Natural killer cell (primary cell): ENCODE data around the gene ELOB. TPM values are rescaled to one million over a fixed set of nuclear protein-coding genes. Genes with fewer than 3 reads are reported as not detected.

Source experiments
- ATAC-seq, 3 donors: fragments of 150-1000 bp in 2 of 3; fragments of 200-7000 bp in 1 of 3; cut with Tn5 transposase; 1 replicate in 1 of 3; 2 replicates in 2 of 3; pipeline ENCODE4 v1.10.0; 2021; ENCODE audit warnings: mild to moderate bottlenecking in 2 of 3, moderate library complexity in 2 of 3
- DNase-seq, 2 donors: peaks; one replicate each; pipeline versions ENCODE4 v3.0.0 to v3.0.0-alpha.2; 2013 to 2021; ENCODE audit warnings: mixed read lengths in 1 of 2
- H3K27ac ChIP-seq: one replicate; pipeline ENCODE4 v1.5.1; 2013; ENCODE audit warnings: mild to moderate bottlenecking, low read length
- H3K27me3 ChIP-seq: one replicate; pipeline ENCODE4 v1.6.1; 2013; ENCODE audit warnings: low read length; ENCODE audit not compliant: control insufficient read depth, insufficient read depth
- H3K36me3 ChIP-seq: one replicate; pipeline ENCODE4 v1.6.1; 2013; ENCODE audit warnings: low read length; ENCODE audit not compliant: control insufficient read depth, insufficient read depth
- H3K4me1 ChIP-seq: one replicate; pipeline ENCODE4 v1.6.1; 2013; ENCODE audit warnings: low read length; ENCODE audit not compliant: control insufficient read depth, insufficient read depth
- H3K4me3 ChIP-seq: one replicate; pipeline ENCODE4 v1.5.1; 2013; ENCODE audit warnings: low read length
- H3K9me3 ChIP-seq: one replicate; pipeline ENCODE4 v1.6.1; 2013; ENCODE audit warnings: low read length; ENCODE audit not compliant: control insufficient read depth, insufficient read depth
- H3K27ac Mint-ChIP-seq, 2 donors: one replicate each; pipeline ENCODE4 v1.8.0; 2022; ENCODE audit warnings: mild to moderate bottlenecking in 2 of 2, mixed read lengths in 2 of 2, moderate library complexity in 1 of 2
- H3K27me3 Mint-ChIP-seq, 2 donors: one replicate each; pipeline ENCODE4 v1.8.0; 2022; ENCODE audit warnings: low read depth in 2 of 2, mixed read lengths in 2 of 2
- H3K36me3 Mint-ChIP-seq: one replicate; pipeline ENCODE4 v1.8.0; 2022; ENCODE audit warnings: mixed read lengths
- H3K4me1 Mint-ChIP-seq, 2 donors: one replicate each; pipeline ENCODE4 v1.8.0; 2022; ENCODE audit warnings: mixed read lengths in 2 of 2
- H3K4me3 Mint-ChIP-seq: one replicate; pipeline ENCODE4 v1.8.0; 2022; ENCODE audit warnings: mild to moderate bottlenecking, moderate library complexity, mixed read lengths
- H3K9me3 Mint-ChIP-seq, 2 donors: one replicate each; pipeline ENCODE4 v1.8.0; 2022; ENCODE audit warnings: mixed read lengths in 2 of 2
- WGBS: methylation state at CpG from one replicate; pipeline ENCODE4 v1.1.7; 2013; ENCODE audit warnings: missing lambda C conversion rate; ENCODE audit not compliant: insufficient coverage; 5-methylcytosine and 5-hydroxymethylcytosine counted together
- intact Hi-C: fragments of 100-400 bp; cut with micrococcal nuclease; formaldehyde crosslinking; loops from one replicate; pipeline ENCODE4 v1.14.2; 2022
- total RNA-seq, 4 donors: library from RNA; stranded (reverse); fragments of 120-200 nt in 1 of 4; gene quantifications; one replicate each; pipeline versions ENCODE4 v1.2.3 to v1.2.4, GENCODE V29; 2013 to 2022
- TF ChIP-seq, protein P1 (sequence below): fragments of 200-600 bp; IDR thresholded peaks from one replicate; pipeline ENCODE4 v1.8.0; 2022; ENCODE audit warnings: antibody characterized with exemption

The ELOB gene
- total RNA-seq, 3 donors from 2014 or later (not counting 1 experiment from before 2014, with no cell fraction given) = 146 to 207 (median 161) TPM

DNA sequence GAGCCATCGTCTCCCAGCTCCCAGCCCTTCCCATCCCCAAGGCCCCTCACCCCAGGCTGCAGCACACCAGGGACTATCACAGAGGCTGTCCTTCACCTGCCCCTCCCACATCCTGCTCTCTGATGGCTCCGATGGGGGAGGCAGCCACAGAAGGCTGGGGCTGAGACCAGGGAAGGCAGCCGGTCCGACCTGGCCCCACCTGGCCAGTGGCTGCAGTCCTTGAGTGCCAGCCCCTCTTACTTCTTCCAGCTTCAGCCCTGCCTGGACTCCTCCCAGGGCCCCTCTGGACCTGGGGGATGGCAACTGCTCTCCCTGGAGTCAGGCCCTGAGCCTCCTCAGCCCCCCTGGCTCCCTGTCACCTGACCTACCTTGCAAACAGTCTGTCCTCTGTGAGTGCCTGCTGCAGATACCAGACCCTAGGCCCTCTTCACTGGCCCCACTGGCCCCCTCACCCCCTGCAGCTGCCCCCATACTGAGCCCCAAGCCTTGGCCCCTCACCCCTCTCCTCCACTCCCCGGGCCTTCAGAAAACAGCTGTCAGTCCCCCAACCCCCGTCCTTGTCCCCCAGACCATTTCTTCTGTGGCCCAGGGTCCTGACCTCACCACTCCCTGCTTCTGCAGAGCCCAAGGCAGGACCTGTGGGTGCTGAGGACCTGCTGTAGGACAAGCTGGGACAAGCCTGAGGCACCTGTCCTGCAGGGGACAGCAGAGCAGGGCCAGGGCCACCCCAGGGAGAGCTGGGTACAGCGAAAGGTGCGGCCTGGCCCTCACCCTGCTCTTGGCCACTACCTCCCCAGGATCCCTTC, 37.3 kb downstream of the ELOB start:
- 85% methylated on average over 8 of the region's 8 CpGs for WGBS
- no peak overlapping the region for H3K27ac Mint-ChIP-seq
- H3K4me3 Mint-ChIP-seq = no peak overlapping the region

DNA sequence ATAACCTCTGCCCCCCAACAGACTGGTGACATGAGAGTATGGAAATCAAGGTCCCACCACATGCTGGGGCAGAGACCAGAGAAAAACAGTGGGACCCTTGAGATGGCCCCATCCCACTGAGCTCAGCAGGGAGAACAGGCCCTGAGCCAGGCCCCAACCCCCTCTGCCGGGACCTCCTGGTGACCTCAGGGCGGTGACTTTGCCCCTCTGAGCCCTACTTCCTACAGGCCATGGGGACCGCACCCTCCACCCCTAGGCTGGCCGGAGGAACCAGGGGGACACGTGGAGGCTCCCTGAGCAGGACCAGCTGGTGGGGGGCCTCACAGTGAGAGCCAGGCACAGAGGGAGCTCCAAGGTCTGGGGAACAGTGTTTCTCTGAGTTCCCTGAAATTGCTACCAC, 38.5 kb downstream of the ELOB start:
- no peak overlapping the region for H3K27ac Mint-ChIP-seq
- H3K36me3 Mint-ChIP-seq = no peaks in the 10 kb centered on the region
- 91% methylated on average over 5 of the region's 5 CpGs for WGBS
- H3K4me1 ChIP-seq = no peaks in the 10 kb centered on the region
- no peaks in the 10 kb centered on the region for H3K4me1 Mint-ChIP-seq
- no peak overlapping the region for H3K4me3 Mint-ChIP-seq
- H3K27ac ChIP-seq = no peak overlapping the region
- no peaks in the 10 kb centered on the region for H3K9me3 Mint-ChIP-seq
- H3K36me3 ChIP-seq = no peaks in the 10 kb centered on the region
- intact Hi-C loops = no loop called here
- ATAC-seq (peak in 1 of 3 donors; percentile 19), DNase-seq (no peak)
- TF ChIP-seq, protein P1, sequence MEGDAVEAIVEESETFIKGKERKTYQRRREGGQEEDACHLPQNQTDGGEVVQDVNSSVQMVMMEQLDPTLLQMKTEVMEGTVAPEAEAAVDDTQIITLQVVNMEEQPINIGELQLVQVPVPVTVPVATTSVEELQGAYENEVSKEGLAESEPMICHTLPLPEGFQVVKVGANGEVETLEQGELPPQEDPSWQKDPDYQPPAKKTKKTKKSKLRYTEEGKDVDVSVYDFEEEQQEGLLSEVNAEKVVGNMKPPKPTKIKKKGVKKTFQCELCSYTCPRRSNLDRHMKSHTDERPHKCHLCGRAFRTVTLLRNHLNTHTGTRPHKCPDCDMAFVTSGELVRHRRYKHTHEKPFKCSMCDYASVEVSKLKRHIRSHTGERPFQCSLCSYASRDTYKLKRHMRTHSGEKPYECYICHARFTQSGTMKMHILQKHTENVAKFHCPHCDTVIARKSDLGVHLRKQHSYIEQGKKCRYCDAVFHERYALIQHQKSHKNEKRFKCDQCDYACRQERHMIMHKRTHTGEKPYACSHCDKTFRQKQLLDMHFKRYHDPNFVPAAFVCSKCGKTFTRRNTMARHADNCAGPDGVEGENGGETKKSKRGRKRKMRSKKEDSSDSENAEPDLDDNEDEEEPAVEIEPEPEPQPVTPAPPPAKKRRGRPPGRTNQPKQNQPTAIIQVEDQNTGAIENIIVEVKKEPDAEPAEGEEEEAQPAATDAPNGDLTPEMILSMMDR = no peak
- H3K4me3 ChIP-seq = no peak overlapping the region
- H3K27me3 Mint-ChIP-seq = no peaks in the 10 kb centered on the region
- no peaks in the 10 kb centered on the region for H3K9me3 ChIP-seq
- H3K27me3 ChIP-seq = no peaks in the 10 kb centered on the region

More for the DNA sequence above, 37.3 kb downstream of the ELOB start:
- Histone ChIP-seq H3K27ac (no peak overlapping the region), H3K4me3 (no peak overlapping the region), H3K36me3 (no peaks in the 10 kb centered on the region), H3K9me3 (no peaks in the 10 kb centered on the region), H3K4me1 (no peaks in the 10 kb centered on the region), H3K27me3 (no peaks in the 10 kb centered on the region)
- DNase-seq (no peak), ATAC-seq (no peak)
- TF ChIP-seq, protein P1 = no peak
- intact Hi-C loops = no loop called here
- no peaks in the 10 kb centered on the region for H3K27me3 Mint-ChIP-seq
- H3K36me3 Mint-ChIP-seq = no peaks in the 10 kb centered on the region
- no peaks in the 10 kb centered on the region for H3K9me3 Mint-ChIP-seq
- no peaks in the 10 kb centered on the region for H3K4me1 Mint-ChIP-seq

DNA sequence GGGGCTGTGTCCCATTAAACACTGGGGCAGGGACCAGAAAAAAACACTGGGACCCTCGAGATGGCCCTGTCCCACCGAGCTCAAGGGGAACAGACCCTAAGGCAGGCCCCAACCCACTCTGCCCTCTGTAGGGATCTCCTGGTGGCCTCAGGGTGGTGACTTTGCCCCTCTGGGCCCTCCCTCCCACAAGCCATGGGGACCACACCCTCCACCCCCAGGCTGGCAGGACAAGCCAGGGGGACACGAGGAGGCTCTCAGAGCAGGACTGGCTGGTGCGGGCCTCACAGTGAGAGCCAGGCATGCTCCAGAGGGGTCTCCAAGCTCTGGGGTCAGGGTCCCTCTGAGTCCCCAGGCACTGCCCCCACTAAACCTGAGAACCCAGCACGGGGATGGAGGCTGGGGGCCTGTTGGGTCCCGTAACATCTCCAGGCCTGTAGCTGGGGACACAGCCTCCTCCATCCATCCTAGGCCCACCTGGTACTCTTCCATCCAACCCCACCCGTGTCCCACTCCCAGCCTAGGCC, 39.1 kb downstream of the ELOB start:
- DNase-seq (no peak), ATAC-seq (no peak)
- no peak overlapping the region for H3K27ac ChIP-seq
- no peaks in the 10 kb centered on the region for H3K27me3 ChIP-seq
- Mint-ChIP-seq H3K4me3 (no peak overlapping the region), H3K27me3 (no peaks in the 10 kb centered on the region), H3K9me3 (no peaks in the 10 kb centered on the region), H3K4me1 (no peaks in the 10 kb centered on the region), H3K36me3 (no peaks in the 10 kb centered on the region), H3K27ac (no peak overlapping the region)
- H3K9me3 ChIP-seq = no peaks in the 10 kb centered on the region
- no peak overlapping the region for H3K4me3 ChIP-seq
- no peaks in the 10 kb centered on the region for H3K4me1 ChIP-seq
- TF ChIP-seq, protein P1 = no peak
- 76% methylated on average over 7 of the region's 7 CpGs for WGBS
- intact Hi-C loops = no loop called here
- H3K36me3 ChIP-seq = no peaks in the 10 kb centered on the region

DNA sequence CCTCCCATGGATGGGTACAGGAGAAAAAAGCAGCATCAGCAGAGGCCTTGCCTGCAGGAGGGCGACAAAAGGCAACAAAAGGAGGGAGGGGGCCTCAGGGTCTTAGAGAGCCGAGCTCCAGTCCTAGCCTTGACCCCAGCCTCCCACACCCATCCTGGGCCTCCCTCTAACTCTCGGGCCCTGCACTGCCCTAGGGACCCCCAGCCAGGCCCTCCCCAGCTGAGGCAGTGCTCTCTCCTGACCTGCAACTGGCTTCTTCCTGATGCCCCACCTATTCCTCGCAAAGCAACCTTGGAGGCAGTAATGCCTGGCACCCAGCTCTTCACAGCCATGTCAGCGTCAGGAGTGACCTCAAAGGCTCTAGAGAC, 39.9 kb downstream of the ELOB start:
- Mint-ChIP-seq H3K4me3 (no peak overlapping the region), H3K4me1 (no peaks in the 10 kb centered on the region), H3K27me3 (no peaks in the 10 kb centered on the region), H3K9me3 (no peaks in the 10 kb centered on the region), H3K27ac (no peak overlapping the region), H3K36me3 (no peaks in the 10 kb centered on the region)
- WGBS = 91% methylated on average over 5 of the region's 5 CpGs
- intact Hi-C loops = no loop called here
- H3K27me3 ChIP-seq = no peaks in the 10 kb centered on the region
- no peak for ATAC-seq
- no peaks in the 10 kb centered on the region for H3K36me3 ChIP-seq
- DNase-seq = no peak
- TF ChIP-seq, protein P1 = no peak
- no peaks in the 10 kb centered on the region for H3K9me3 ChIP-seq
- no peaks in the 10 kb centered on the region for H3K4me1 ChIP-seq
- no peak overlapping the region for H3K4me3 ChIP-seq
- H3K27ac ChIP-seq = no peak overlapping the region
